ENCODE measurements around the gene OPN1LW.
"Not testable (repeated sequence)": the region's sequence is repeated elsewhere in the genome, so short reads cannot be mapped to it uniquely, and the experiment has no call there.

Gene OPN1LW

DNA sequence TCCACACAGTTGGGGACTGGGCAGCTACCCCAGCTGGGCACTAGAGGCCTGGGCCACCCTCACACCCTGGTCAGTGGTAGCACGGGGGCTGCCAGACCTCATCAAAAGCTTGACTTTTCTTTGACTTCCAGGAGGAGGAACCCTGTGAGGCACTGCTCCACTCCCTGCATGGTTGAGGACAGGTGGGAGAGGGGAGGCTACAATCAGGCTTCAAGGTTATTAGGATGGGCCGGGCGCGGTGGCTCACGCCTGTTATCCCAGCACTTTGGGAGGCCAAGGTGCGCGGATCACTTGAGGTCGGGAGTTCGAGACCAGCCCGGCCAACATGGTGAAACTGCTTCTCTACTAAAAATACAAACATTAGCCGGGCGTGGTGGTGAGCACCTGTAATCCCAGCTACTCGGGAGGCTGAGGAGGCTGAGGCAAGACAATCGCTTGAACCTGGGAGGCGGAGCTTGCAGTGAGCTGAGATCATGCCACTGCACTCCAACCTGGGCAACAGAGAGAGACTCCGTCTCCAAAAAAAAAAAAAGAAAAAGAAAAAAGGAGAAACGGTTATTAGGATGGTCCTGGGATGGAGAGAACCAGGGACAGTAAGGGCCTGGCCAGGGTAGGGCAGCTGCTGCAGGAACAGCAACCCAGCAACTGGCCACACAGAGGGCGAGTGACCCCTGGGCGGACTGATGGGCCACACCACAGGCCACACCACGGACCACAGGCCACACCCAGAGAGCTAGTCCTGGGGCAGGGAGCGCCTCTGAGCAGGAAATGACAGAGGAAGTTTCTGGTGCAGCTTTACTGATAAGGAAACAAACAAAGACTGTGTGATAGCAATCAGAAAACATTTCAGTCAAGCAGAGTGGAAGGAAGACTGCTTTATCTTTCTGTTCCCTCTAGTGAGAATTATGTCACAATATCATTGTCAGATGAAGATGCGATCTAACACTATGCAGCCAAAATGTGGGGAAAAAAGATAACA lies 20.5 kb upstream of the OPN1LW start:
- H3K36me3 Mint-ChIP-seq, result no peaks in the 10 kb centered on the region
- peaks cover 19% of the 10 kb centered on the region for H3K4me1 Mint-ChIP-seq
- peak overlapping the region; percentile 33 for H3K4me3 Mint-ChIP-seq
- no peaks in the 10 kb centered on the region for H3K9me3 Mint-ChIP-seq
- H3K27me3 Mint-ChIP-seq, result no peaks in the 10 kb centered on the region
- peak overlapping the region; percentile 41 for H3K27ac Mint-ChIP-seq

DNA sequence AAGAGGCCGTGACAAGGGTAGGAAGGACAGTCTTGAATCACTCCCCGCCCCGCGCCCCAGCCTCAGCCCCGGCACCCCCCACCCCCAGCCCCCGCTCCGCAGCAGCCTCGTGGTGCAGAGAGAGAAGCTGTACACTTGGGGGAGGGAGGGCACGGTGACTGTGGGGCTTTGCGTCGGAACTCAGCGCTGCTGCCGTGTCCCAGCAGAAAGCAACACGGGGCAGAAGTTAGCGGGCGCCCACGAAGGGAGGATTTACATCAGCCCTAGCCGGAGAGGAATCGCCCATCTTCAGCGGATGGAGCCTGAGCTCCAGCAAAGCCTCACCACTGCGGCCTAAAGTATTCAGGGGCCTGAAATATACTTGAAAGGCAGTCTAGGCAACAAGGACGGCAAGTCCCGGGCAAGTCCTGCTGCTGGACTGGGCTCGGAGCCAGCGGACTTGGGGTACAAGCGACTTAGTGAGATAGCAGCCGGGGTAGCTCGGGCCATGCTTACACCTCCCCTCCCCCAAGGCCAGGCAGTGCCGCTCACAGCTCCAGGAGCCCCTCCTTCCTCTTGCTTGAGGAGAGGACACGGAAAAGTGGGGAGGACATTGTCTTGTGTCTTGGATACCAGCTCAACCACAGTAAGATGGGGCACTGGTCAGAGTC lies 18.5 kb upstream of the OPN1LW start:
- H3K27me3 Mint-ChIP-seq, result no peaks in the 10 kb centered on the region
- H3K4me1 Mint-ChIP-seq, result peaks cover 19% of the 10 kb centered on the region
- H3K27ac Mint-ChIP-seq, result peak overlapping the region; percentile 46
- no peak overlapping the region for H3K4me3 Mint-ChIP-seq
- no peaks in the 10 kb centered on the region for H3K36me3 Mint-ChIP-seq
- H3K9me3 Mint-ChIP-seq, result no peaks in the 10 kb centered on the region

DNA sequence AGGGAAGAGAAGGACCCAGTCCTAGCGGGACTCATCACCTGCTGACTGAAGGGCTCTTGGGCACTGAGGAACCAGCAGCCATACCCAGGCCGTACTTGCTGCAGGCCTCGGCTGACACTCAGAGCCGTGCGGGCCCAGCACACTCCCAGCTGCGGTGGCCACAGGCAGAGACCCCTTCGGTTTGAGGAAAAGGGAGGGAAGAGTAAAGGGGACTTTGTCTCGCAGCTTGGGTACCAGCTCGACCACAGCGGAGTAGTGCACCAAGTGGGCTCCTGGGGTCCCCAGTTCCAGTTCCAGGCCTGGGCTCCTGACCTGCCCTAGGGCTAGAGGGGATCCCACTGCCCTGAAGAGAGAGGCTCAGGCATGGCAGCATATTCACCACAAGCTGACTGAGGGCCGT lies 17.9 kb upstream of the OPN1LW start:
- H3K4me3 Mint-ChIP-seq, result no peak overlapping the region
- H3K27me3 Mint-ChIP-seq, result no peaks in the 10 kb centered on the region
- peaks cover 19% of the 10 kb centered on the region for H3K4me1 Mint-ChIP-seq
- H3K36me3 Mint-ChIP-seq, result no peaks in the 10 kb centered on the region
- H3K27ac Mint-ChIP-seq, result no peak overlapping the region
- no peaks in the 10 kb centered on the region for H3K9me3 Mint-ChIP-seq

DNA sequence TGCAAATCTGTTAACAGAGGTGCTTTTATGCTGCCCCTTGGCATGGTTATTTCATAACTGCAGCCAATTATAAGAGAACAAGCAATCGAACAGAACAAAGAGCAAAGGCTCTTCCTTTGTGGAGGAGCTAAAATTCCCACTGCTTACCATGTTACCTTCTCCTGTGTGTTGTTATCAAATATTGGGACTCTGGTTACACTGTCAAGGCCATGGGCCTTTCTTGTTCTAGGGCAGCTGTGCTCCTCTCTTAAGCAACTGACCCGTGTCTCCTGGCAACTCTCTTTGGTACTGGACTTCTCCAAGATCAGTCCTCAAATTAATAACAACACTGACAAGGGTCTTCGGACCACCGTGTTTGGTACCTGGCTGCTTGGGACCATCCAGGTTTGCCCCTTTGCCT lies 12.1 kb upstream of the OPN1LW start:
- Mint-ChIP-seq H3K4me1 (peaks cover 16% of the 10 kb centered on the region), H3K27me3 (no peaks in the 10 kb centered on the region), H3K27ac (no peak overlapping the region), H3K36me3 (no peaks in the 10 kb centered on the region), H3K9me3 (no peaks in the 10 kb centered on the region), H3K4me3 (no peak overlapping the region)

DNA sequence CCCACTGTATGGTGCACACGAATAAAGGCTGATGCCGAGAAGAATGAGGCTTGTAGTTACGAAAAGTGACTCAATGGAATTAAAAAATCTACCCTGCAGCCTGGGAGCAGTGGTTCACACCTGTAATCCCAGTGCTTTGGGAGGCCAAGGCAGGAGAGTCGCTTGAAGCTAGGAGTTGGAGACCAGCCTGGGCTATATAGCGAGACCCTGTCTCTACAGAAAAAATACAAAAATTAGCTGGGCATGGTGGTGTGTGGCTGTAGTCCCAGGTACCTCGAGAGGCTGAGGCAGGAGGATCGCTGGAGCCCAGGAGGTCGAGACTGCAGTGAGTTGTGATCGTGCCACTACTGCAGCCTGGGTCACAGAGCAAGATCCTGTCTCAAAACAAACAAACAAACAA lies 11.7 kb upstream of the OPN1LW start:
- Mint-ChIP-seq H3K36me3 (no peaks in the 10 kb centered on the region), H3K27me3 (no peaks in the 10 kb centered on the region), H3K4me1 (peaks cover 16% of the 10 kb centered on the region), H3K27ac (no peak overlapping the region), H3K4me3 (no peak overlapping the region), H3K9me3 (no peaks in the 10 kb centered on the region)

DNA sequence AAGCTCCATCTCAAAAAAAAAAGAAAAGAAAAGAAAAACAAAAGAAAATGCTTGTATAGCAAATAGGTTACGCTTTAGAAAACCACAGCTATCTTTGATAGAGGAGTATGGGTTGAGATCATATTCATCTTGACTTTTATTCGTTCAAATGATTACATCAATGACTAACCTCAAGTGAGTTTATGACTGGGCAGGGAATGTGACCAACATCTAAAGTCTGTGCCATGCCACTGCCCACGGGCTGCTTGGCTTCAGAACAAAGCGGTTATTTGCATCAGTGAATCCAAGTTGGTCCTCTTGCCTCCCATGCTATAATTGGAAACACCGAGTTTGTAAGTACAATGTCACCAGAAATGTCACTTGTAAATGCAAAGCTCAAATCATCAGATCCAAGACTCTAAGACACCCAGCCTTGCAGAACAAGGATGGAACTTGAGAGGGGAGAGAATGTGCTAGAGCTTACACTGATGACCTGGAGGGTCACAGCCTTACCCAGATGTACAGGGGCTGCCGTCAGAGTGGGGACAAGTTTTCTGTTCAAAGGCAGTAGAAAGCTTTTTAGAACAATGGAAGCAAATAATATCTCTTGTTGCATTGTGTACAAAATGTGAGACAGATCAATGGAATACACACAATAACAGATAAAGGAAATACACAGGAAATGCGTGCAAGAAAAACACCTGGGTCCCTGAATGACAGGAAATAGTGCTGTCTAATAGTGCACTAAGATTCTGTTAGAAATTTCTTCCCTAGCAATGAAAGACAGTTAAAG lies 8.4 kb upstream of the OPN1LW start:
- Mint-ChIP-seq H3K4me1 (peaks cover 16% of the 10 kb centered on the region), H3K27me3 (no peaks in the 10 kb centered on the region), H3K9me3 (no peaks in the 10 kb centered on the region), H3K36me3 (no peaks in the 10 kb centered on the region), H3K27ac (peak overlapping the region; percentile 74), H3K4me3 (peak overlapping the region; percentile 84)

DNA sequence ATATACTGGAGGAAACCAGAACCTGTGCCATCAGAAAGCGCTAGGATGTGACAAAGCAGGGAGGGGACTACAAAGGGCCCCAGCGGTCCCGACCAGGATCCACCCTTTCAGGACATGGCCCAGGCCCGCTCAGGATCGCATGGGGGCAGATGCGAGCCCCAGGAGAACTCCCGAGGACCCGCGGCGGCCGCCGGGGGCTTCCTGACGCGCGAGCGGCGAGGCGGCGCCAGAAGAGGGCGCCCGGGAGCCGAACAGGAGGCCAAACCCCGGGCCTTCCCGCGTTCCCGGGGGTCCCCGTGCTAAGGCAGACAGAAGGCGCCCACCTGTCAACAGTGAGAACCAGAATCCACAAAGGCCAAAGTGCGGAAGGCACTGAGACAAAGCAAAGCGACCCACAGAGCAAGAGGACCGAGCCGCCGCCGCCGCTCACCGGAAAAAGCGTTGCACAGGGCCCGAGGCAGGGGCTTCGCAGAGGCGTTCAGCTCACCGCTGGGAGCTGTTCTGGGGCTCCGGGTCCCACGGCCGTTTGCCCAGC lies 7.3 kb upstream of the OPN1LW start:
- Mint-ChIP-seq H3K27me3 (no peaks in the 10 kb centered on the region), H3K36me3 (no peaks in the 10 kb centered on the region), H3K4me3 (peak overlapping the region; percentile 84), H3K9me3 (no peaks in the 10 kb centered on the region), H3K27ac (peak overlapping the region; percentile 90), H3K4me1 (peaks cover 16% of the 10 kb centered on the region)

DNA sequence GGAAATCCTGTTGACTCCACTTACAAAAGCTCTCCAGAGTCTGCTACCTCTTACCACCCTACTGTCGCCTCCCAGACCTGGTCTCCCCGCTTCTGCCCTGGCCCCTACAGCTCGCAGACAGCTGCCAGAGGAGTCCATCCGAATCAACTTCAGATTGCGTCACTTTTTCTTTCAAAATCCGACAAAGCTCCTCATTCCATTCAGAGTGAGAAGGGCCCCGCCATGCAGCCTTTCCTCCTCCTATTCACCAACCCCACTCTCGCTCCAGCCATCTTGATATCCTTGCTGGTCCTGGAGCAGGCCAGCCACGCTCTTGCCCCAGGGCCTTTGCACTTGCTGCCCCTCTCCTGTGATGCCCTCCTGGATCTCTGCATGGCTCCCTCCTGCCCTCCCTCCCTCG lies 5.2 kb upstream of the OPN1LW start:
- Mint-ChIP-seq H3K27me3 (no peaks in the 10 kb centered on the region), H3K4me1 (peaks cover 16% of the 10 kb centered on the region), H3K4me3 (peak overlapping the region; percentile 7), H3K9me3 (no peaks in the 10 kb centered on the region), H3K36me3 (no peaks in the 10 kb centered on the region), H3K27ac (peak overlapping the region; percentile 30)

DNA sequence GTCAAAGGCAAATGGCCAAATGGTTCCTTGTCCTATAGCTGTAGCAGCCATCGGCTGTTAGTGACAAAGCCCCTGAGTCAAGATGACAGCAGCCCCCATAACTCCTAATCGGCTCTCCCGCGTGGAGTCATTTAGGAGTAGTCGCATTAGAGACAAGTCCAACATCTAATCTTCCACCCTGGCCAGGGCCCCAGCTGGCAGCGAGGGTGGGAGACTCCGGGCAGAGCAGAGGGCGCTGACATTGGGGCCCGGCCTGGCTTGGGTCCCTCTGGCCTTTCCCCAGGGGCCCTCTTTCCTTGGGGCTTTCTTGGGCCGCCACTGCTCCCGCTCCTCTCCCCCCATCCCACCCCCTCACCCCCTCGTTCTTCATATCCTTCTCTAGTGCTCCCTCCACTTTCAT lies 3.8 kb upstream of the OPN1LW start:
- Mint-ChIP-seq H3K9me3 (no peaks in the 10 kb centered on the region), H3K36me3 (no peaks in the 10 kb centered on the region), H3K27ac (peak overlapping the region; percentile 41), H3K4me1 (peaks cover 13% of the 10 kb centered on the region), H3K27me3 (no peaks in the 10 kb centered on the region), H3K4me3 (no peak overlapping the region)

DNA sequence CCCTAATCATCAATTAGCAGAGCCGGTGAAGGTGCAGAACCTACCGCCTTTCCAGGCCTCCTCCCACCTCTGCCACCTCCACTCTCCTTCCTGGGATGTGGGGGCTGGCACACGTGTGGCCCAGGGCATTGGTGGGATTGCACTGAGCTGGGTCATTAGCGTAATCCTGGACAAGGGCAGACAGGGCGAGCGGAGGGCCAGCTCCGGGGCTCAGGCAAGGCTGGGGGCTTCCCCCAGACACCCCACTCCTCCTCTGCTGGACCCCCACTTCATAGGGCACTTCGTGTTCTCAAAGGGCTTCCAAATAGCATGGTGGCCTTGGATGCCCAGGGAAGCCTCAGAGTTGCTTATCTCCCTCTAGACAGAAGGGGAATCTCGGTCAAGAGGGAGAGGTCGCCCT lies 3.3 kb upstream of the OPN1LW start:
- H3K36me3 Mint-ChIP-seq, result no peaks in the 10 kb centered on the region
- H3K27me3 Mint-ChIP-seq, result no peaks in the 10 kb centered on the region
- H3K4me1 Mint-ChIP-seq, result peaks cover 7% of the 10 kb centered on the region
- H3K4me3 Mint-ChIP-seq, result no peak overlapping the region
- no peak overlapping the region for H3K27ac Mint-ChIP-seq
- no peaks in the 10 kb centered on the region for H3K9me3 Mint-ChIP-seq

DNA sequence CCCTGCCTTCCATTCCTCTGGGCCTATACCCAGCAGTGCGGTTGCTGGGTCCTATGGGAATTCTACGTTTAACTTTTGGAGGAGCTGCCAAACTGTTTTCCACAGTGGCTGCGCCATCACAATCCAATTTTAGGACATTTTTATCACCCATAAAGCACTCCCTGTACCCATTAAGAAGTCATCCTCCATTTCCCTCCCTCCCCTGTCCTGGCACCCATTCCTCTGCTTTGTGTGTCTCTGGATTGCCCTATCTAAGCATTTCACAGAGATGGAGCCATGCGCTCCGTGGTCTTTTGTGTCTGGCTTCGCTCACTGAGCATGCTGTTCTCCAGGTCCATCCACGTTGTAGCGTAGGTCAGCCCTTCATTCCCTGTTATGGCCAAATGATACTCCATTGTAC lies 1.7 kb upstream of the OPN1LW start:
- no peaks in the 10 kb centered on the region for H3K36me3 Mint-ChIP-seq
- no peak overlapping the region for H3K4me3 Mint-ChIP-seq
- H3K9me3 Mint-ChIP-seq, result no peaks in the 10 kb centered on the region
- no peaks in the 10 kb centered on the region for H3K27me3 Mint-ChIP-seq
- no peaks in the 10 kb centered on the region for H3K4me1 Mint-ChIP-seq
- no peak overlapping the region for H3K27ac Mint-ChIP-seq

DNA sequence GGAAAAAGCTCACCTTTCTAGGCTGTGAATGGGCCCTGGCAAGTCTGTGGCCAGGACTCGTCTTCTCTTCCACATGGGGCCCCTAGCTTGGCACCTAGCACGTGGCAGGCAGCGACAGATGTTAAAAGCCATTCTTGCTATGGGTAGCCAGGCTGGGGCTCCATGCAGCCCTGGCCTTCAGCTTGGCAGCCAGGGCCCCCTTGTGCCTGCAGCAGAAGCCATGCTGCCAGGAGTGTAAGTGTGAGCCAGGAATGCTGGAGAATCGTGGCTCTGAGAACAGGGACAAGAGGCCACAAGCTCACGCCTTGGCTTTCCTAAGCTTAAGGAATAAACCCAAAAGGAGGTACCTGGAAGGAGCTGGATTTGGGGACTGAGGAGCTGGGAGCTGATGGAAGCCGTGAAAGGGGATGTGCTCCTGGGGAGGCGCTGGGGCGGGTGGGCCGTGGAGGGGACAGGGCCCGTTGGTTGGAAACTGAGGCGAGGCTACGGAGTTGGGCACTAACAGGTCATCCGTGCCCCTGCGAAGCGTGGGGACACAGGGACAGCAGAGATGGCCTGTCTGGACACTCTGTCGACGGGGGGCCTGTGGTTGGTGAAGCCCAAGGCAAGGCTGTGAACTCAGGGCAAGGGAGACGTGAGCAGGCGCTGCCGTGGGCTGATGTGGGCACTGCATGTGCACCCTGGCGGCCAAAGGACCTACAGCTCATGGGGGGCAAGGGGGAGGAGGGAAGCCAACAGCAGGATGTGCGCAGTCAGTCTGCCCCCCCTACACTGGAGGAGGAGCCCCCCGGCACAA lies 895 bp upstream of the OPN1LW start:
- no peak overlapping the region for H3K27ac Mint-ChIP-seq
- H3K36me3 Mint-ChIP-seq, result no peaks in the 10 kb centered on the region
- no peaks in the 10 kb centered on the region for H3K27me3 Mint-ChIP-seq
- H3K4me1 Mint-ChIP-seq, result no peaks in the 10 kb centered on the region
- no peaks in the 10 kb centered on the region for H3K9me3 Mint-ChIP-seq
- no peak overlapping the region for H3K4me3 Mint-ChIP-seq

DNA sequence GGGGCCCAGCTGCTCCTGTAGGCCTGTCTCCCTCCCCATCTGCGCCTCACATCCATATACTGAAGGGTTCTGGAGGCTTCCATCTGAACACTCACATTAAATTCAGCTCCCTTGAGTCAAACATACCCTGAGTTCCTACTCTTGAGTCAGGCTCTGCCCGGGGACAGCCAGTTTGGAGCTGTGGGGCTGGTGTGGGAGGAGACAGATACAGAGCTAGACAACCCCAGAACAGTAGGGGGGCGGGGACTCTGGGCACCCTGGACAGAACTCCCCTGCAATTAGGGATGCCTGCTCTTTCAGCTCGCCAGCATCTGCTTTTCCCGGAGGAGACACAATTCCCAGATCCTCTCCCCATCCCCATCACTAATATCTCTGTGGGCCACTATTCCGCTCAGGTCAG lies 7.0 kb downstream of the OPN1LW start:
- H3K36me3 Mint-ChIP-seq, H3K4me3 Mint-ChIP-seq, H3K4me1 Mint-ChIP-seq, H3K9me3 Mint-ChIP-seq, H3K27me3 Mint-ChIP-seq, H3K27ac Mint-ChIP-seq: not testable (repeated sequence)

DNA sequence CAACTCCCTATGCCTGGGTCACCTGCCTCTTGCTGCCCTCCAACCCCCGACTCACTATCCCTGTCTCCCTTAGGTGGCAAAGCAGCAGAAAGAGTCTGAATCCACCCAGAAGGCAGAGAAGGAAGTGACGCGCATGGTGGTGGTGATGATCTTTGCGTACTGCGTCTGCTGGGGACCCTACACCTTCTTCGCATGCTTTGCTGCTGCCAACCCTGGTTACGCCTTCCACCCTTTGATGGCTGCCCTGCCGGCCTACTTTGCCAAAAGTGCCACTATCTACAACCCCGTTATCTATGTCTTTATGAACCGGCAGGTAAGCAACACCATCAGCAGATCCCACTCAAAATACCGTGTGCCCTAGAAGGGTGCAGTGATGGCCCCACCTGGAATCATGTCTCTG lies 12.2 kb downstream of the OPN1LW start:
- H3K4me1 Mint-ChIP-seq, H3K36me3 Mint-ChIP-seq, H3K9me3 Mint-ChIP-seq, H3K27me3 Mint-ChIP-seq, H3K4me3 Mint-ChIP-seq, H3K27ac Mint-ChIP-seq: not testable (repeated sequence)

DNA sequence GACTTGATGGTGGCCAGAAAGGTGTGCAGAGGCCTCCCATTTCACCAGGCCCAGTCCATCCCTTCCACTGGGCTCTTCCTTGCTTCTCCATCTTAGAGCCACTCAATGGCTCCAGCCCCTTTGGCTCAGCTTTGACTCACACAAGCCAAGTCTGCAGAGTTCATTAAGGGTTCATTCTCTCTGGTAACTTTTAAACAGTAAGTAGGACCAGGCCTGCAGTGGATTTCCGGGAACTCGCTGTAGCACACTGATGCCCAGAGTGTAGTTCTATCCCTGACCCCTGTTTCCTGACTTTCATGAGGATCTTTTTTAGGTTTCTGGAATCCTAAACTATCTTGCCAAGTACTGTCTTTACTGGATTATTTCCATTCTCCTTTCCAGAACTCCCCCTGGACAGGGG lies 13.2 kb downstream of the OPN1LW start:
- not testable (repeated sequence) for H3K36me3 Mint-ChIP-seq, H3K27me3 Mint-ChIP-seq, H3K9me3 Mint-ChIP-seq, H3K4me1 Mint-ChIP-seq, H3K4me3 Mint-ChIP-seq, H3K27ac Mint-ChIP-seq

Measured in activated naive CD4-positive, alpha-beta T cell treated with anti-CD3 and anti-CD28 coated beads, Interleukin-2, amount 50 U/mL, for 24 hours (primary cell).